ENCODE data around the gene ADORA1. TPM values are rescaled to one million over a fixed set of nuclear protein-coding genes. Genes with fewer than 3 reads are reported as not detected.

ADORA1 gene
- total RNA-seq, 2 experiments from 2014 or later: not detected

GRCh38 chr1:203103216-203103615 lies 24.3 kb upstream of the ADORA1 start:
- CTCF ChIA-PET: interaction anchor here (1.3 kb wide), 2 partner anchors 69 to 113 kb away, joined by 4 to 6 read pairs; no protein-coding TSS in a partner anchor

GRCh38 chr1:203103829-203104495 lies 23.6 kb upstream of the ADORA1 start:
- Mint-ChIP-seq H3K4me1 (ENCODE audit: low read depth) (no peaks in the 10 kb centered on the region), H3K36me3 (ENCODE audit: low read depth) (no peaks in the 10 kb centered on the region), H3K9me3 (no peaks in the 10 kb centered on the region), H3K4me3 (no peak overlapping the region), H3K27me3 (peaks cover 33% of the 10 kb centered on the region), H3K27ac (no peak overlapping the region)
- intact Hi-C loops (cut with micrococcal nuclease): no loop called here
- DNase-seq: no peak
- no peak for TF ChIP-seq CTCF (IDR thresholded peaks at IDR 0.05)
- ChIA-PET CTCF (interaction anchor here (1.3 kb wide), 1 partner anchor 113 kb away, joined by 4 read pairs; no protein-coding TSS in a partner anchor), POLR2A (interaction anchor here (1.4 kb wide), 1 partner anchor 14 kb away, joined by 3 read pairs; no protein-coding TSS in a partner anchor)
- ATAC-seq: no peak

More at GRCh38 chr1:203103216-203103615, 24.3 kb upstream of the ADORA1 start:
- H3K27ac Mint-ChIP-seq: no peak overlapping the region
- H3K9me3 Mint-ChIP-seq: no peaks in the 10 kb centered on the region
- H3K4me3 Mint-ChIP-seq: no peak overlapping the region
- H3K4me1 Mint-ChIP-seq (ENCODE audit: low read depth): no peaks in the 10 kb centered on the region
- H3K36me3 Mint-ChIP-seq (ENCODE audit: low read depth): no peaks in the 10 kb centered on the region
- POLR2A ChIA-PET: interaction anchor here (1.4 kb wide), 1 partner anchor 14 kb away, joined by 3 read pairs; no protein-coding TSS in a partner anchor
- no peak for DNase-seq
- H3K27me3 Mint-ChIP-seq: peaks cover 26% of the 10 kb centered on the region
- no peak for ATAC-seq
- no peak for TF ChIP-seq CTCF (IDR thresholded peaks at IDR 0.05)
- intact Hi-C loops (cut with micrococcal nuclease): no loop called here

GRCh38 chr1:203104789-203105390 lies 22.6 kb upstream of the ADORA1 start:
- no peak overlapping the region for H3K27ac Mint-ChIP-seq
- ChIA-PET CTCF (no interaction called here), POLR2A (no interaction called here)
- H3K27me3 Mint-ChIP-seq: peaks cover 40% of the 10 kb centered on the region
- no peaks in the 10 kb centered on the region for H3K36me3 Mint-ChIP-seq (ENCODE audit: low read depth)
- no peaks in the 10 kb centered on the region for H3K9me3 Mint-ChIP-seq
- ATAC-seq: no peak
- H3K4me3 Mint-ChIP-seq: no peak overlapping the region
- no peak for DNase-seq
- TF ChIP-seq CTCF (IDR thresholded peaks at IDR 0.05): no peak
- intact Hi-C loops (cut with micrococcal nuclease): no loop called here
- H3K4me1 Mint-ChIP-seq (ENCODE audit: low read depth): no peaks in the 10 kb centered on the region

- TF ChIP-seq CTCF (IDR thresholded peaks at IDR 0.05): no peak
- ChIA-PET CTCF (no interaction called here), POLR2A (no interaction called here)
- Mint-ChIP-seq H3K27me3 (peaks cover 39% of the 10 kb centered on the region), H3K36me3 (ENCODE audit: low read depth) (no peaks in the 10 kb centered on the region), H3K9me3 (no peaks in the 10 kb centered on the region), H3K4me3 (no peak overlapping the region), H3K4me1 (ENCODE audit: low read depth) (no peaks in the 10 kb centered on the region), H3K27ac (no peak overlapping the region)
- DNase-seq: no peak
- no peak for ATAC-seq
- intact Hi-C loops (cut with micrococcal nuclease): no loop called here
Observed at GRCh38 chr1:203112475-203112874, 15.1 kb upstream of the ADORA1 start.

- Mint-ChIP-seq H3K36me3 (ENCODE audit: low read depth) (no peaks in the 10 kb centered on the region), H3K4me3 (no peak overlapping the region), H3K27ac (no peak overlapping the region), H3K9me3 (no peaks in the 10 kb centered on the region), H3K4me1 (ENCODE audit: low read depth) (no peaks in the 10 kb centered on the region), H3K27me3 (peaks cover 36% of the 10 kb centered on the region)
- no peak for TF ChIP-seq CTCF (IDR thresholded peaks at IDR 0.05)
- intact Hi-C loops (cut with micrococcal nuclease): no loop called here
- CTCF ChIA-PET: no interaction called here
- no peak for ATAC-seq
- no peak for DNase-seq
- POLR2A ChIA-PET: no interaction called here
Observed at GRCh38 chr1:203113308-203113707, 14.2 kb upstream of the ADORA1 start.

Data from activated CD8-positive, alpha-beta T cell treated with anti-CD3 and anti-CD28 coated beads for 36 hours (primary cell).